ENCODE data around the gene ALDH1A2.

GRCh38 chr15:58002338-58003126, 63.0 kb downstream of the ALDH1A2 start:
- TF ChIP-seq, protein P1, sequence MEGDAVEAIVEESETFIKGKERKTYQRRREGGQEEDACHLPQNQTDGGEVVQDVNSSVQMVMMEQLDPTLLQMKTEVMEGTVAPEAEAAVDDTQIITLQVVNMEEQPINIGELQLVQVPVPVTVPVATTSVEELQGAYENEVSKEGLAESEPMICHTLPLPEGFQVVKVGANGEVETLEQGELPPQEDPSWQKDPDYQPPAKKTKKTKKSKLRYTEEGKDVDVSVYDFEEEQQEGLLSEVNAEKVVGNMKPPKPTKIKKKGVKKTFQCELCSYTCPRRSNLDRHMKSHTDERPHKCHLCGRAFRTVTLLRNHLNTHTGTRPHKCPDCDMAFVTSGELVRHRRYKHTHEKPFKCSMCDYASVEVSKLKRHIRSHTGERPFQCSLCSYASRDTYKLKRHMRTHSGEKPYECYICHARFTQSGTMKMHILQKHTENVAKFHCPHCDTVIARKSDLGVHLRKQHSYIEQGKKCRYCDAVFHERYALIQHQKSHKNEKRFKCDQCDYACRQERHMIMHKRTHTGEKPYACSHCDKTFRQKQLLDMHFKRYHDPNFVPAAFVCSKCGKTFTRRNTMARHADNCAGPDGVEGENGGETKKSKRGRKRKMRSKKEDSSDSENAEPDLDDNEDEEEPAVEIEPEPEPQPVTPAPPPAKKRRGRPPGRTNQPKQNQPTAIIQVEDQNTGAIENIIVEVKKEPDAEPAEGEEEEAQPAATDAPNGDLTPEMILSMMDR (conservative IDR thresholded peaks at IDR 0.05; ENCODE audit: low read depth, low read length) = no peak
- no peak for TF ChIP-seq EZH2 (IDR thresholded peaks at IDR 0.05; ENCODE audit: low read length, unreplicated experiment)

Measured in PC-3 (cell line).